Neural progenitor cell (in vitro differentiated cells): ENCODE measurements around the gene CNTNAP2. TPM values are rescaled to one million over a fixed set of nuclear protein-coding genes. Genes with fewer than 3 reads are reported as not detected.

ENCODE experiments used
- DNase-seq: peaks from one replicate; pipeline ENCODE4 v3.0.0-alpha.2; 2016; ENCODE audit warnings: low spot score
- H2AFZ ChIP-seq: fragments of 200-600 bp; sonication (generic); replicated peaks from 2 replicates; pipeline ENCODE4 v1.6.1; 2016; ENCODE audit warnings: antibody characterized with exemption
- H3F3A ChIP-seq: fragments of 200-600 bp; sonication (generic); 2 replicates; pipeline ENCODE4 v1.6.1; 2016; ENCODE audit warnings: antibody characterized with exemption, low read depth
- H3K27ac ChIP-seq: fragments of 200-600 bp; sonication (generic); 2 replicates; pipeline ENCODE4 v1.5.1; 2016; ENCODE audit warnings: mild to moderate bottlenecking
- H3K27me3 ChIP-seq: fragments of 200-600 bp; sonication (generic); 2 replicates; pipeline ENCODE4 v1.6.1; 2016; ENCODE audit warnings: mild to moderate bottlenecking, moderate library complexity
- H3K36me3 ChIP-seq: fragments of 200-600 bp; sonication (generic); 2 replicates; pipeline ENCODE4 v1.5.1; 2016
- H3K4me1 ChIP-seq: fragments of 200-600 bp; sonication (generic); 2 replicates; pipeline ENCODE4 v1.6.1; 2016; ENCODE audit warnings: mixed run types
- H3K4me2 ChIP-seq: fragments of 200-600 bp; sonication (generic); 2 replicates; pipeline ENCODE4 v1.6.1; 2016
- H3K4me3 ChIP-seq: fragments of 200-600 bp; sonication (generic); 2 replicates; pipeline ENCODE4 v1.5.1; 2016
- H3K79me2 ChIP-seq: fragments of 200-600 bp; sonication (generic); 2 replicates; pipeline ENCODE4 v1.6.1; 2016; ENCODE audit warnings: low read depth
- H3K9ac ChIP-seq: fragments of 200-600 bp; sonication (generic); 2 replicates; pipeline ENCODE4 v1.6.1; 2016
- H3K9me3 ChIP-seq: fragments of 200-600 bp; sonication (generic); 2 replicates; pipeline ENCODE4 v1.5.1; 2016; ENCODE audit warnings: low read depth
- H4K20me1 ChIP-seq: fragments of 200-600 bp; sonication (generic); 2 replicates; pipeline ENCODE4 v1.6.1; 2016; ENCODE audit warnings: low read depth
- H3K27ac Mint-ChIP-seq: 3 replicates; pipeline ENCODE4 v1.8.0; 2021; ENCODE audit warnings: mixed read lengths
- H3K27me3 Mint-ChIP-seq: 2 replicates; pipeline ENCODE4 v1.8.0; 2022; ENCODE audit warnings: low read depth, mild to moderate bottlenecking, inconsistent platforms, moderate library complexity, mixed read lengths; ENCODE audit not compliant: insufficient read depth
- H3K36me3 Mint-ChIP-seq: 3 replicates; pipeline ENCODE4 v1.8.0; 2021; ENCODE audit warnings: mixed read lengths
- H3K4me1 Mint-ChIP-seq: 3 replicates; pipeline ENCODE4 v1.8.0; 2021; ENCODE audit warnings: mixed read lengths
- H3K4me3 Mint-ChIP-seq: 3 replicates; pipeline ENCODE4 v1.8.0; 2021; ENCODE audit warnings: mild to moderate bottlenecking, moderate library complexity, mixed read lengths
- H3K9me3 Mint-ChIP-seq: 3 replicates; pipeline ENCODE4 v1.8.0; 2020; ENCODE audit warnings: mixed read lengths
- CTCF ChIP-seq: fragments of 200-600 bp; sonication (generic); IDR thresholded peaks from 2 replicates; pipeline ENCODE4 v1.5.1; 2017; ENCODE audit warnings: antibody characterized with exemption, mild to moderate bottlenecking
- EZH2 ChIP-seq: fragments of 200-600 bp; sonication (generic); IDR thresholded peaks from 2 replicates; pipeline ENCODE4 v1.6.1; 2017; ENCODE audit warnings: antibody characterized with exemption, mild to moderate bottlenecking, moderate library complexity
- EZH2phosphoT487 ChIP-seq: fragments of 200-600 bp; sonication (generic); IDR thresholded peaks from 2 replicates; pipeline ENCODE4 v1.6.1; 2017; ENCODE audit warnings: antibody characterized with exemption
- total RNA-seq: library from RNA; depleted of rRNA; stranded (reverse); fragments of >200 nt; gene quantifications from 2 replicates; pipeline ENCODE4 v1.2.3, GENCODE V29; 2015; ENCODE audit warnings: low replicate concordance

Gene CNTNAP2
- total RNA-seq, 1 donor from 2014 or later, result 126 TPM

GRCh38 chr7:147670759-147671158, 1554.2 kb downstream of the CNTNAP2 start:
- Histone ChIP-seq H3K9me3 (no peaks in the 10 kb centered on the region), H3K4me3 (no peak overlapping the region), H3K9ac (no peak overlapping the region), H3K27ac (no peak overlapping the region), H3F3A (no peaks in the 10 kb centered on the region), H3K79me2 (no peaks in the 10 kb centered on the region), H2AFZ (no peak overlapping the region), H4K20me1 (no peaks in the 10 kb centered on the region), H3K4me1 (no peaks in the 10 kb centered on the region), H3K27me3 (no peaks in the 10 kb centered on the region), H3K36me3 (no peaks in the 10 kb centered on the region), H3K4me2 (no peak overlapping the region)
- no peaks in the 10 kb centered on the region for H3K36me3 Mint-ChIP-seq
- no peak for TF ChIP-seq EZH2phosphoT487
- no peak for TF ChIP-seq EZH2
- TF ChIP-seq CTCF, result no peak
- H3K4me3 Mint-ChIP-seq, result no peak overlapping the region
- DNase-seq, result no peak
- no peaks in the 10 kb centered on the region for H3K27me3 Mint-ChIP-seq
- no peak overlapping the region for H3K27ac Mint-ChIP-seq
- peaks cover under 1% of the 10 kb centered on the region for H3K9me3 Mint-ChIP-seq
- H3K4me1 Mint-ChIP-seq, result no peaks in the 10 kb centered on the region

GRCh38 chr7:147674705-147675104, 1558.1 kb downstream of the CNTNAP2 start:
- H3K4me1 Mint-ChIP-seq, result no peaks in the 10 kb centered on the region
- H3K36me3 ChIP-seq, result no peaks in the 10 kb centered on the region
- no peak overlapping the region for H3K4me2 ChIP-seq
- H3K9me3 Mint-ChIP-seq, result no peaks in the 10 kb centered on the region
- no peak overlapping the region for H3K4me3 Mint-ChIP-seq
- no peak overlapping the region for H3K9ac ChIP-seq
- no peaks in the 10 kb centered on the region for H4K20me1 ChIP-seq
- TF ChIP-seq EZH2, result no peak
- TF ChIP-seq CTCF, result no peak
- TF ChIP-seq EZH2phosphoT487, result no peak
- H3K36me3 Mint-ChIP-seq, result no peaks in the 10 kb centered on the region
- no peak overlapping the region for H3K27ac Mint-ChIP-seq
- no peak overlapping the region for H2AFZ ChIP-seq
- no peak overlapping the region for H3K4me3 ChIP-seq
- H3K27me3 ChIP-seq, result no peaks in the 10 kb centered on the region
- no peaks in the 10 kb centered on the region for H3F3A ChIP-seq
- no peak for DNase-seq
- H3K27me3 Mint-ChIP-seq, result no peaks in the 10 kb centered on the region
- H3K4me1 ChIP-seq, result no peaks in the 10 kb centered on the region
- no peak overlapping the region for H3K27ac ChIP-seq
- no peaks in the 10 kb centered on the region for H3K79me2 ChIP-seq
- H3K9me3 ChIP-seq, result no peaks in the 10 kb centered on the region

- Histone ChIP-seq H2AFZ (no peak overlapping the region), H4K20me1 (no peaks in the 10 kb centered on the region), H3F3A (no peaks in the 10 kb centered on the region), H3K79me2 (no peaks in the 10 kb centered on the region), H3K9me3 (no peaks in the 10 kb centered on the region), H3K4me1 (no peaks in the 10 kb centered on the region), H3K36me3 (no peaks in the 10 kb centered on the region), H3K9ac (no peak overlapping the region), H3K4me2 (no peak overlapping the region), H3K4me3 (no peak overlapping the region), H3K27ac (no peak overlapping the region), H3K27me3 (no peaks in the 10 kb centered on the region)
- Mint-ChIP-seq H3K4me3 (no peak overlapping the region), H3K27ac (no peak overlapping the region), H3K36me3 (no peaks in the 10 kb centered on the region), H3K4me1 (no peaks in the 10 kb centered on the region), H3K9me3 (no peaks in the 10 kb centered on the region), H3K27me3 (no peaks in the 10 kb centered on the region)
- no peak for DNase-seq
- no peak for TF ChIP-seq EZH2
- TF ChIP-seq CTCF, result no peak
- TF ChIP-seq EZH2phosphoT487, result no peak
Measured at GRCh38 chr7:147678943-147679342, 1562.3 kb downstream of the CNTNAP2 start.

GRCh38 chr7:147681530-147681929, 1564.9 kb downstream of the CNTNAP2 start:
- no peaks in the 10 kb centered on the region for H3K9me3 Mint-ChIP-seq
- Histone ChIP-seq H3K27me3 (no peaks in the 10 kb centered on the region), H3F3A (no peaks in the 10 kb centered on the region), H3K36me3 (no peaks in the 10 kb centered on the region), H3K79me2 (no peaks in the 10 kb centered on the region), H3K9ac (no peak overlapping the region), H3K27ac (no peak overlapping the region), H3K4me3 (no peak overlapping the region), H4K20me1 (no peaks in the 10 kb centered on the region), H3K4me1 (no peaks in the 10 kb centered on the region), H3K4me2 (no peak overlapping the region), H3K9me3 (no peaks in the 10 kb centered on the region), H2AFZ (peak overlapping the region; percentile 0)
- H3K36me3 Mint-ChIP-seq, result no peaks in the 10 kb centered on the region
- no peak overlapping the region for H3K27ac Mint-ChIP-seq
- no peak for TF ChIP-seq CTCF
- TF ChIP-seq EZH2, result no peak
- no peak for TF ChIP-seq EZH2phosphoT487
- H3K27me3 Mint-ChIP-seq, result no peaks in the 10 kb centered on the region
- H3K4me1 Mint-ChIP-seq, result no peaks in the 10 kb centered on the region
- no peak for DNase-seq
- no peak overlapping the region for H3K4me3 Mint-ChIP-seq
